ENCODE data around the gene SLC23A3. TPM values are rescaled to one million over a fixed set of nuclear protein-coding genes. Genes with fewer than 3 reads are reported as not detected.

Gene SLC23A3
- total RNA-seq, 4 donors from 2014 or later: 5.4 to 18.4 (median 15.7) TPM

DNA sequence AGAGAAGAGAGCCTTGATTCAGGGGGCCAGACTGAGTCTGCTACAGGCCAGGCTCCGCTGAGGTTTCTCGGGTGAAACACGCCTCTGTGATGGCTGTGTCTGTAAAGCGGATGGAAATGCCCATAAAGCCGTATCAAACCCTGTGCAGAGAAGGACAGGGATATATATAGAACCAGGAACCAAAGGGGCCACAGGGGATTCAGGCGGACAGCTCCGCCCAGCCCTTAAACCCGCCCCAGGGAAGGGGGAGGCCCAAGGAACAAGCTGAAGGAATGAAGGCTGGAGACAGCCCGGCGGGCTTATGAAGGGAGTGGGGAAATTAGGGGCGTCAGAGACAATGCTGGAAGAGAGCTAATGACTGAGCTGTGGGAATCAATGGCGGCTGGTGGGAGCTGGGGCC, 51.3 kb downstream of the SLC23A3 start:
- WGBS, 2 donors (ENCODE audit: low coverage in 1 of 2): 52 to 70% methylated on average over 2 to 12 of the region's 12 CpGs
- Histone ChIP-seq H3K4me3 (no peak overlapping the region), H3K36me3 (no peaks in the 10 kb centered on the region), H3K9me3 (no peaks in the 10 kb centered on the region), H3K27me3 (no peaks in the 10 kb centered on the region), H3K4me1 (peaks cover 7 to 85% (median 61%) of the 10 kb centered on the region in 4 donors), H3K27ac (peak overlapping the region; percentile 70 to 82 (median 74))
- in situ Hi-C loops (cut with MboI; ENCODE audit: low pct_ligation_motif_present in 1 of 4, low pct_unique_long_range_greater_than_20kb in 1 of 4, low sequenced_read_pairs in 3 of 4): no loop called here
- intact Hi-C loops (cut with DNase I; ENCODE audit: low total_unique reads): no loop called here
- peak; percentile 70 for DNase-seq
- TF ChIP-seq POLR2AphosphoS5 (IDR thresholded peaks at IDR 0.05): peak in 2 of 3 donors; percentile 18 to 66
- TF ChIP-seq EP300 (IDR thresholded peaks at IDR 0.05; ENCODE audit: low read depth): no peak
- no peak for TF ChIP-seq CTCF (IDR thresholded peaks at IDR 0.05)
- TF ChIP-seq POLR2A (IDR thresholded peaks at IDR 0.05): peak; percentile 47

DNA sequence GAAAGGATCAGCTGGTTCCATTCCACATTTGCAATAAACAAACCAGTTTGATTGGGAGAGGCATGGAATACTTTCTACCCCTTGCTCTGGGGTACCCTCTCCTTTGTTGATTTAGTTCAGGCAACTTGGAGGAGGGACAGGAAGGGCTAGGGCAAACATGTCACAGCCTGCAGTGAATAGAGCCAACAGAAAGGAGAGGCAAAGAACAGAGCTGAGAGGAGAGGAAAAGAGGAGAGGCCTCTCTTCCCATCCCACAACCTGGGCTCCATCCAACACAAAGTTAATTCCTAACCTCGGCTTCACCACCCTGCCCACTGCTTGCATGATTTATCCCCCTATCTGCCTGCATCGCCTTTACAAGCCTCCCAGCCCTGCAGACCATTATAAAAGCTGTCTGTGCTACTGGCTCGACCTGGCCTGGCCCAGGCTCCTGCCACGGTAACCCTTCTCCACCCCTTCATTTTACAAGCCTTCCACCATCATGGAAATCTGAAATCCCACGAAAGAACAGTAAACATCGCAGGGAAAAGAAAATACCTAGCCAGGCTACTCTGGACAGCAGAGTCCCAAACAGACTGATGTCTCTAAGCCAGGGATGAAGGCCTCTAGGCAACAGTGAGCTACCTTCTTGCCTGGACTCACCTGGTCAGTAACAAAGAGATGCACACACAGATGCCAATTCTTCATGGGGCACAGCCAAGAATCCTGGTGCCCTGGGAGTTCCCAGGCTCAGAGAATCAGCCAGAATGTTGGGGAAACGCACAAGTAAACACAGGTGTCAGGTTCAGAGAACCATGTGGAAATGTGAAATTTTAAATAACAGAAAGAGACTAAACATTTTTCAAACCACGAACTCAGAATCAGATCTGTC, 52.8 kb downstream of the SLC23A3 start:
- intact Hi-C loops (cut with DNase I; ENCODE audit: low total_unique reads) (no loop called here), in situ Hi-C loops (cut with MboI; ENCODE audit: low pct_ligation_motif_present in 1 of 4, low pct_unique_long_range_greater_than_20kb in 1 of 4, low sequenced_read_pairs in 3 of 4) (no loop called here)
- Histone ChIP-seq H3K36me3 (no peaks in the 10 kb centered on the region), H3K27ac (peak overlapping the region; percentile 70 to 82 (median 74)), H3K27me3 (no peaks in the 10 kb centered on the region), H3K4me3 (no peak overlapping the region), H3K4me1 (peaks cover 0 to 78% (median 55%) of the 10 kb centered on the region in 4 donors), H3K9me3 (no peaks in the 10 kb centered on the region)
- WGBS, 2 donors (ENCODE audit: low coverage in 1 of 2): 32 to 60% methylated on average over 6 to 8 of the region's 8 CpGs
- peak in 1 of 3 donors; percentile 60 for TF ChIP-seq POLR2AphosphoS5 (IDR thresholded peaks at IDR 0.05)
- TF ChIP-seq POLR2A (IDR thresholded peaks at IDR 0.05): peak; percentile 24
- TF ChIP-seq EP300 (IDR thresholded peaks at IDR 0.05; ENCODE audit: low read depth): no peak
- peak in 2 of 5 experiments; percentile 21 to 56 for TF ChIP-seq CTCF (IDR thresholded peaks at IDR 0.05)
- DNase-seq: peak; percentile 75

GRCh38 chr2:219112651-219113338, 57.0 kb downstream of the SLC23A3 start:
- Histone ChIP-seq H3K4me1 (peaks cover 0 to 88% (median 70%) of the 10 kb centered on the region in 4 donors), H3K36me3 (no peaks in the 10 kb centered on the region), H3K27me3 (no peaks in the 10 kb centered on the region), H3K9me3 (no peaks in the 10 kb centered on the region), H3K4me3 (peak overlapping the region in 3 of 4 donors; percentile 13 to 38 (median 13)), H3K27ac (peak overlapping the region; percentile 75 to 87 (median 84))
- intact Hi-C loops (cut with DNase I; ENCODE audit: low total_unique reads): no loop called here
- TF ChIP-seq CTCF (IDR thresholded peaks at IDR 0.05) (no peak), POLR2A (IDR thresholded peaks at IDR 0.05) (peak; percentile 69), POLR2AphosphoS5 (IDR thresholded peaks at IDR 0.05) (peak in 2 of 3 donors; percentile 79 to 91), EP300 (IDR thresholded peaks at IDR 0.05; ENCODE audit: low read depth) (no peak)
- in situ Hi-C loops (cut with MboI; ENCODE audit: low pct_ligation_motif_present in 1 of 4, low pct_unique_long_range_greater_than_20kb in 1 of 4, low sequenced_read_pairs in 3 of 4): no loop called here
- whole genome bisulfite sequencing, 2 donors (ENCODE audit: low coverage in 1 of 2): 36 to 40% methylated on average over 7 to 9 of the region's 9 CpGs
- DNase-seq: peak; percentile 67

DNA sequence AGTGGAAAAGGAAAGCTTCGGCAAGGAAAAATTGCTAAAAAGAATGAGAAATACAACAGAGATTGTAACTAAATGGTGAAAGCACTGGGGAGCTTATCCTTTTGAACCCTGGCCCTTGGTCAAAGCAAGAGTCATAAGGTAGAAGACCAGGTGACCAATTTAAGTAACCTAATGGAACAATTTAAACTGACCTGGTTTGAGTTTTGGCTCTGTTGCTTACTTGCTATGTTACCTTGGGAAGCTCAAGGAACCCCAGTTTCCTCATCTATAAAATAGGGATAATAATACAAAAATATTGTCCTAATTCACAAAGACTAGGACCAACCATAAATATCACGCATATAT, 57.8 kb downstream of the SLC23A3 start:
- H3K4me3 ChIP-seq: peak overlapping the region in 3 of 4 donors; percentile 13 to 38 (median 13)
- H3K9me3 ChIP-seq: no peaks in the 10 kb centered on the region
- intact Hi-C loops (cut with DNase I; ENCODE audit: low total_unique reads) (no loop called here), in situ Hi-C loops (cut with MboI; ENCODE audit: low pct_ligation_motif_present in 1 of 4, low pct_unique_long_range_greater_than_20kb in 1 of 4, low sequenced_read_pairs in 3 of 4) (no loop called here)
- no peaks in the 10 kb centered on the region for H3K27me3 ChIP-seq
- H3K36me3 ChIP-seq: no peaks in the 10 kb centered on the region
- TF ChIP-seq EP300 (IDR thresholded peaks at IDR 0.05; ENCODE audit: low read depth) (no peak), POLR2AphosphoS5 (IDR thresholded peaks at IDR 0.05) (no peak), CTCF (IDR thresholded peaks at IDR 0.05) (no peak)
- DNase-seq: no peak
- H3K27ac ChIP-seq: peak overlapping the region; percentile 75 to 87 (median 84)
- 67 to 68% methylated on average over 1 to 2 of the region's 2 CpGs for WGBS, 2 donors (ENCODE audit: low coverage in 1 of 2)
- peaks cover 0 to 88% (median 69%) of the 10 kb centered on the region in 4 donors for H3K4me1 ChIP-seq
